Esophagus mucosa (tissue), 1 donor: Measurements from ENCODE around the gene ADAMTS3. TPM values are rescaled to one million over a fixed set of nuclear protein-coding genes. Genes with fewer than 3 reads are reported as not detected.
"Not testable (repeated sequence)": the region's sequence is repeated elsewhere in the genome, so short reads cannot be mapped to it uniquely, and the experiment has no call there.

Experiments used
- ATAC-seq: fragments of 200-7000 bp; cut with Tn5 transposase; one replicate; pipeline ENCODE4 v1.9.1; 2020
- total RNA-seq: library from RNA; stranded (reverse); gene quantifications from one replicate; pipeline ENCODE4 v1.2.4, GENCODE V29; 2023
- donor health status: DM: yes; HTN: yes; CAD: no.

Gene ADAMTS3
- total RNA-seq, 1 donor from 2014 or later = 0.32 TPM

DNA sequence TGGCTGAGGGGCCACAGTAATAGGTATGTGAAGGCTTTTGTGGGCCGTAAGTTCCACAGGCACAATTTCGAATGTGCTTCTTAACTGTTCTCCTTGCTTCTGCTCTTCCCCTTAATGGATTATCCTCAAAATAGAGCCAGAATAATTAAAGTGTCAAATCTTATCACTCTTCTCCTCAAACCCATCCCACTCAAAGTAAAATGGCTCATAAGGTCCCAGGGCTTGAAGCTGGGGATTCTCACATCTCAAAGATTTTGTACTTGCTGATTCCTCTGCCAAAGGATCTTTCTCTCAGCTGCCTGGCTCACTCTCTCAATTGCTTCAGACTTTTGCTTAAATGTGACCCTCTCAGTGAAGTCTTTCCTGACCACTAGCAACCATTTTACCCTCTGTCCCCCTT is 16.6 kb downstream of the ADAMTS3 start:
- ATAC-seq = no peak

DNA sequence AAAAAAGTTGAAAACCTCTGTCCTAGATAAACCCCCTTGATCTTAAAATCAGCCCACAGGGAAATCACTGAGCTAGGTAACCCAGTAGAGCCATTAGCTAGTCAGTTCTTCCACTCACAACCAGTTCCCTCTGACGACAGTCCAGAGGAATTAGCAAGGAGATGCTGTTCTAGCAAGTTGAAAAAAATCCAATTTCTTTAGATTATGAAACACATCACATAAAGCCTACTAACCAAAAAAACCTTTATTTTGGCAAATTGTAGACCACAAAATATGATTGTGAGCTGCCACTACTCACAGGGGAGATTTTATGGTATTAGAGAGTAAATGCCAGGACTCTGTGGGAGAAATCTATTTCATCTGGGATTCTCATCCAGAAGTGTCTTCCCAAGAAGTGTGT is 22.6 kb downstream of the ADAMTS3 start:
- no peak for ATAC-seq

DNA sequence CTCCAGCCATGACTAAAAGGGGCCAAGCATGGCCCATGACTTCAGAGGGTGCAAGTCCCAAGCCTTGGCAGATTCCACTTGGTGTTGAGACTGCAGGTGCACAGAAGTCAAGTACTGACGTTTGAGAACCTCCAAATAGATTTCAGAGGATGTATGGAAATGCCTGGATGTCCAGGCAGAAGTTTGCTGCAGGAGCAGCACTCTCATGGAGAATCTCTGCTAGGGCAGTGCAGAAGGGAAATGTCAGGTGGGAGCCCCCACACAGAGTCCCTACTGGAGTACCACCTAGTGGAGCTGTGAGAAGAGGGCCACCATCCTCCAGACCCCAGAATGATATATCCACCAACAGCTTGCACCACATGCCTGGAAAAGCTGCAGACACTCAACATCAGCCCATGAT is 28.3 kb downstream of the ADAMTS3 start:
- ATAC-seq = not testable (repeated sequence)

DNA sequence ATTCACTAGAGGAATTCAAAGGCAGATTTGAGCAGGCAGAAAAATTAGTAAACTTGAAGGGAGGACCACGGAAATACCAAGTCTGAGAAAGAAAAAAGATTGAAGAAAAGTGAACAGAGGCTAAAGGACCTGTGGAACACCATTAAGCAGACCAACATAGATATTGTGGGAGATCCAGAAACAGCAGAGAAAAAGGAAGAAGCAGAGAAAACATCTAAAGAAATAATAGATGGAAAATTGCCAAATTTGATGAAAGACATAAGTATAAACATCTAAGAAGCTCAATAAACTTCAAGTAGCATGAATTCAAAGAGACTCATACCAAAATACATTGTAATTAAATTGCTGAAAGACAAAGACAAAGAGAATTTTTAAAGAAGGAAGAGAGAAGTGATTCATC is 31.0 kb downstream of the ADAMTS3 start:
- ATAC-seq = no peak

DNA sequence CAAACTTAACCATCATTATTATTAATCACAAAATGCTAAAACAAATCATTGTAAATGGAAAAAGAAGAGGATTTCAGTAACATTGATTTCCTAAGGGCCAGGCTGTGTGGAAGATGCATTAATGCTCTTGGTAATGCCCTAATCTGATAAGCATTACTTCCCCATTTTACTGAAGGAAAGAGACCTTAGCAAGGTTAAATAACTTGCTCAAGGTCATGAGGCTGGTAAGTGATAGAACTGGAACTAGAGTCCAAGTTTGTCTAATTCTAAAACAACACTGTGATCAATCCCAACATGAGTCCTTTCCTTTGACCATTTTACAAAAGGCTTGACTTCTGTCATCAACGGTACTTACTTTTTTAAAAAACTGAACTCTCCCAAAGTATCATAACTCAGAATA is 32.6 kb downstream of the ADAMTS3 start:
- ATAC-seq = no peak

DNA sequence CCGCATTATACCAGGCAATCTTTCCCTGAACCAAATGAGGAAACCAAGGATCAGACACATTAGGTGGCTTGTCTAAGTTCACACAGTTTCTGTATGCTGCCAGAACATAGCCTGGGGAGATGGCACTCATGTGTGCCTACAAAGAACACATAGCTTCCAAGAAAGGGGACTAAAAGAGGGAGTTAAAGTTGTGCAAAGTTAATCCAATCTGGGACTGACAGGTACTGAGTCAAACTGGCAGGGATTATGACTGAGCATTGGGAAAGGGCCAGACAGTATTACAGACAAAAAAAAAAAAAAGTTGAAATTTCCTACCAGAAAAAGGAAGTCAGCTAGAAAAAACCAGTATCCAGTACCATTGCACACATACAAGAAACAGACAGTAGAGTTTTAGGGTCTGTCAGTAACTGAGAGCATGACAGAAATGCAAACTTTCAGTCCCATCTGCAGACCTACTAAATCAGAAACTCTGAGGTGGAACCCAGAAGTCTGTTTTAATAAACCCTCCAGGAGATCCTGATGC is 37.2 kb downstream of the ADAMTS3 start:
- ATAC-seq = peak; percentile 75

DNA sequence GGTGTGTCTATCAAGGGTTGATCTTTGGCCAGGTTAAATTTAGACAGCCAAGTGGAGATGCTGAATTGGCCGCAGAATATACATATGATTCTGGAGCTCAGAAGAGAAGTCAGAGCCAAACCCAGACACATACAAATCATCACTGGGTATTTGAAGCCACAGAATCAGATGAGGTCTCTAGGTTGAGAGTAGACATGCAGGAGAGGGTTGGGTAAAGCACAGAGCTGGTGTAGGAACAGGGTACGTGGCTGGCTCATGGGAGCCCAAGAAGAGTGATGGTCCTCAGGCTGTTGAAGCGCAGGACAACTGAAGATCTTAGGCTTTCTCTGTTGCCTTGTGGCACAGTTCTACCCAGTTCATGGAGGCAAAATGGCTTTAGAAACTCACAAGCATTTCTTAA is 37.7 kb downstream of the ADAMTS3 start:
- no peak for ATAC-seq

DNA sequence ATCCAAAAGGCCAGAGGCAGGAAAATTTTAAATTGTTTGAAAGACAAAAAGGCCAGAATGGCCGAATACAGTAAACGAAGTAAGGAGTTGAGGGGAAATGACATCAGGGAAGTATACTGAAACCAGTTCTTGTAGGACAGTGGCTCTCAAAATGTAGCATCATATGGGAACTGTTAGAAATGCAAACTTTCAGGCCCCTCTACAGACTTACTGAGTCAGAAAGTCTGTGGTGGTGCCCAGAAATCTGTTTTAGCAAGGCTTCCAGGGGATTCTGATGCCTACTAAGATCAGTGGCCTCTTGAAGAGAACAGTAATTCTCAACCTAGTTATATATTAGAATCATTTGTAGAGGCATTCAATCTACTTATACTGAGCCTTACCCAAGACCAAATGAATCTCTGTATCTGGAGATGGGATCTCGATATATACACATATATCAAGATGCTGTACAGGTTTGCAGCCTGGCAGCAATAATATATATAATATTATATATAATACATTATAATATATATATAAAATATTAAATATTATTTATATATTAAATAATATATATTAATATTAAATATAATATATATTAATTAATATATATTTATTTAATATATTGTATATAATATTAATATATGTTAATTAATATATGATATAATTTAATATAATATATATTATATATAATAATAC is 39.7 kb downstream of the ADAMTS3 start:
- no peak for ATAC-seq

DNA sequence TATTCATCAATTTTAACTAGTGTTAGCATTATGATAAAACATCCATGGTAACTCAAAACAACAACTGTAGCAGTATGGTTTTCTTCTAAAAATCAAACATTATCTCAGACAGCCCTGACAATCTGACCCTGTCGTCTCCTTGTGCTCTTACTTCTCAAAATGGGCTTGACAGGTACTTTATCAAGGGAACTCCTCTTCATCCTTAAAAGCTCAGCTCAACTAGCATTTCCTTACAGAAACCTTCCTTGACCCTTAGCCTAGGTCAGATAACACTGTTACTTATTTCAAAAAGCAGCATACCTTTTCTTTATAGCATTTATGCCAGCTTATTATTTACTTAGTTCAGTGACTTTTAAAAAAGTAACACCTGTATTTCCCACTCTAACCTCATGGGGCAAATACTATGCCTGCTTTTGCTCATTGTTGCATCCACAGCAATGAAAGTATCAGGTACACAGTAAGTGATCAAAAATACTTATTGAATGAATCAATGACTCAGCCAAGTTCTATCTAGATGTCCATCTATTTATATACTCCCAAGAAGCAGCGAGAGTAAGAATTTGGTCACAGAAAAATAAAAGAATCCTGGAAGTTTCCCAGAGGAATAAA is 41.9 kb downstream of the ADAMTS3 start:
- ATAC-seq = no peak

DNA sequence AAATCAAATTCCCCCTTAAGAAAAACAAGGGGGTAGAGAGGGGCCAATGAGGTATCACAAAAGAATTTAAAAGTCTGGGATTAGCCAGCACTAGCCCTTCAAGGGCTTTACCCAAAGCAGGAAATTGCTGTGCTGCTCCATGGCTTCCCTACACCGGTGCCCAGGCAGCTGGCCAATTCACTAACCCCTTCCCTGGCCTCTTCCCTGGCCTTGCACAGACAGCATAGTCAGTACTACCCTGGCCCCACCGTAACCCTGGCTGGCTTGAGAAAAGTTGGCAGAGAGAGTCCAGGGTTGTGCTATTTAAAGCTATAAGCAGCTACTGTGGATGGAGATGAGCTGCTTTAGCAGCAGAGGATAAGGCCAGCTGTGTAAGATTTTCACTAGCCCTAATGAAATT is 43.1 kb downstream of the ADAMTS3 start:
- ATAC-seq = no peak

DNA sequence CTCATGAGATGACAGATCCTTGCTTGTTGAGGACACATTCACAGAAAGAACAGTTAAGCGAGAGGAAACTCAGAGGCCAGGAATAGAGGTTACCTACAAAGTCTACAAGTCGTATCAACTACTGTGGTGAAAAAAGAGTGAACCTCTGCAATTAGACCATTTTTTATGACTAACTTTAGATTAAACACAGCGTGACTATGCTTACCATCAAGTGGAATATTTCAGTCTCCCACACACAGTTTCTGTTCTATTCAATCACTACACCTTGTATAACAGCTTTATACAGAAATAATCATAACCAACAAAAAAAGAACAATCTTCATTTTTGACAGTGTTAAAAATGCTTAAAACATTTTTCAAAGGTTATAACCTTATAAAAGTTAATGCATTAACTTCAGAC is 46.6 kb downstream of the ADAMTS3 start:
- no peak for ATAC-seq

DNA sequence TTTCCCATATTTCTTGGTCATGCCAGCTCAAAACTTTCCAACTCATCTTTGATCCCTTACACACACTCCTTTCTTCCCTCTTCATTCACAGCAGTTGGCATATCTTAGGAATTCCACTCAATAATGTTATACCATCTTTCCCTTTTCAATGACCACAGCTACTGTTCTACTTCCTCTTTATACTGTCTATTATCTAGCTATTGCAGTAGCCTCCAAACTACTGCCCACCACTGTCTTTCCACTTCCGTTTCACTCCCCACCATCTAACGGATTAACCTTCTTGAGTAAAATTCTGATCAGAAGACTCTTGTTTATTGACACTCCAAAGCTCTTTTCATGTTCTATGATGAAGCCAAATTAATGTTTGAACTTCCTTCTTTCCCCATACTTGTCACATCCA is 55.8 kb downstream of the ADAMTS3 start:
- no peak for ATAC-seq

DNA sequence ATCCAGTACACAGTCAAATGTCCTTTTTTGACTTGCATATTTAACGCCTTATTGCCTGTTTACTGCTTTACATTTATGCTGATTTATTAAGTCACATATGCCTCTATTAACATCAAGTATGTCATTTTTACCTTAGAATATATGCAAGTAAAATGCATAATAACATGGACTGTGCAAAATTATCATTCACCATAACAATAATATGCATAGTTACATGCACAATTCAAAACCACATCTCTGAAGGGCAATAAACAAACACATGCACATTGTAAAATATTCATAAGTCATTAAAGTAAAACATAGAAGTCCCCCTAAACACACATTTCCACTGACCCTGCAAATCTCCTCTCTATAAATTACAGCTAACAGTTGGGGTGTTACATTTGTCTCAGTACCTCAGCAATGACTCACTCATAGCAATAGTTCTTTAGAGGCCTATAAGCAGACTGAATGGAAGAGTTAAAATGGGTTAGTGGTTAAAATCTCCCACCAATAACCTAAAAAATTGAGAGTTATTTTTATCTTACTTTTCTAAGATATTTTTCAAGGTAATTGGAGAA is 61.1 kb downstream of the ADAMTS3 start:
- ATAC-seq = no peak

DNA sequence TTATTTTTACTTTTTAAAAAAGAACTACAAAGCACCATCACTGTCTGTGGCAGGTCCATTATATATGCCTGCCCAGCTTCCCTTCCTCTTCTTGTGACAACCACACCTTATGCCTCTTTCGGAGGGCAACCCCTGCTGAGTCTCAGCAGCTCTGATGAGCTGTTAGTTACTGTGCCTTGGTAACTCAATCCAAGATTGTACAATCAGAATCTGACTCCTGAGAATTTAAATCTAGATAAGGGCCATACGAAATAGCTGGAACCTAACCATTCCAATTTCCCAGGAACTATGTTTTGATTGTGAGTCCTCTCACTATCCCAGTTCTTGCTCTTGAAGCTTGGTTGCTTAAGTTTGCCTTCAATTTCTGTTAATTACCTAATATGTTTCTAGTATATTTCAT is 61.9 kb downstream of the ADAMTS3 start:
- no peak for ATAC-seq

DNA sequence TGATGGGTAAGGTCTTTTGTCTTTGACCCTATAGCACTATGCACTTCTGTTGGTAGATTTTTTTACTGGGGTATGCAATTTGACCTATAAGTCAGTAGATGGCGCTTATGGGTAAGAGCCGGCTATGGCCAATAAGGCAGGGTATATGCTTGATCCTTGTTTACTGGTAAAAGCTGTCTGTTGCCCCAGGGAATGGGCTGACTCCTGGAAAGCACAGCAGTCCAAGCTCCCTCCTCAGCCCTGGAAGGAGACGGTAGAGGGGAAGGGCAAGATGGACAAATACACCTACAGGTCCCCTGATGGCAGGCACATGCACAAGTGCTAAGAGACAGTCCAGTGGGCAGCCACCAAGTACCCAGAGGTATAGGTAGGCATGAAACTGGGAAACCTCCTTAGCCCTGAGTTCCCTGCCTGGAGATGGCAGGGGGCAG is 63.7 kb downstream of the ADAMTS3 start:
- peak; percentile 71 for ATAC-seq

DNA sequence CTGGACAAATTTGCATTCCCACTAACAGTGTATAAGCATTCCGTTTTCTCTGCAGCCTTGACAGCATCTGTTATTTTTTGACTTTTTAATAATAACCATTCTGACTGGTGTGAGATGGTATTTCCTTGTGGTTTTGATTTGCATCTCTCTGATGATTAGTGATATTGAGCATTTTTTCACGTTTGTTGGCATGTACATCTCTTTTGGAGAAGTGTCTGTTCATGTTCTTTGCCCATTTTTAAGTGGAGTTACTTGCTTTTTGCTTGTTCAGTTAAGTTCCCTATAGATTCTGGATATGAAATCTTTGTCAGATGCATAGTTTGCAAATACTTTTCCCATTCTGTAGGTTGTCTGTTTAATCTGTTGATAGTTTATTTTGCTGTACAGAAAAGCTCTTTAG is 68.8 kb downstream of the ADAMTS3 start:
- ATAC-seq = no peak

DNA sequence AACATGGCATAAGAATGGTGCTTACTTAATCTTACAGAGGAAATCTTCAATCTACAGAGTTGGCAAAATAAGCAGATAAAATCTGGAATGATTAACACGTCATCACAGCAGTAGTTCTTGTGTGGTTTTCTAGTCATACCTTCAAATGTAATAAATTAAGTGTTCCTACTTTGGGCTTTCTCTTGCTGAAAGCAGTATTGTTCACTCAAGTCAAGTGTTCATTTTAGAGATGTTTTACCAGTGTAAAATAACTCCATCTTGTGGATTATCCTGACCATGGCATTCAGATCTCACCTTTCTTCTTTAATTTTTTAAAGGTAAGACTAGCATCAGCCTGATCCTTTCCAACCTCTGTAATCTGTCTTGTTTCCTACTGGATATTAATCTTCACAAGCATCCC is 72.9 kb downstream of the ADAMTS3 start:
- no peak for ATAC-seq

DNA sequence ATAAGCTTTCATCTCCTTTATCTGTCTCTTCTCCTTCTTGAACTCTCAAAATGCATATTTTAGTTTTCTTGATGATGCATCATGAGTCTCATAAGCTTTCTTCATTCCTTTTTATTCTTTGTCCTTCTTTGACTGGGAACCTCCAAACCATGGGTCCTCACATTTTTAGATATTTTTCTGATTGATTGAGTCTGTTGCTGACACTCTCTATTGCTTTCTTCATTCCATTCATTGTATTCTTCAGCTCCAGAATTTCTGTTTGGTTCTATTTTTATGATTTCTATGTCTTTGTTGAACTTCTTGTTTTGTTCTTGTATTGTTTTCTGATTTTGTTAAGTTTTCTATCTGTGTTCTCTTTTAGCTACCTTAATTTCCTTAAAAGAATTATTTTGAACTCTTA is 74.9 kb downstream of the ADAMTS3 start:
- no peak for ATAC-seq

DNA sequence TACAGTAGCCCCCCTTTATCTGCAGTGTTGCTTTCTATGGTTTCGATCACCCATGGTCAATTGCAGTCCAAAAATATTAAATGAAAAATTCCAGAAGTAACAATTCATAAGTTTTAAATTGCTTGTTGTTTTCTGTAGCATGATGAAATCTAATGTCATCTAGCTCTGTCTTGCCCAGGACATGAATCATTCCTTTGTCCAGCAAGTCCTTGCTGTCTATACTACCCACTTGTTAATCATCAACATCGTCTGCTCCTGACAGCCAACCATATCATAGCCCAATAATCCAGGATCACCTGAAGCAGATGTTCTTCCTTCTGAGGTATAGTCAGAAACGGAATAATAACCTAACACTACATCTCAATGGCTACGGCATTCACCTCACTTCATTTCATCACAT is 79.8 kb downstream of the ADAMTS3 start:
- ATAC-seq = peak; percentile 98

DNA sequence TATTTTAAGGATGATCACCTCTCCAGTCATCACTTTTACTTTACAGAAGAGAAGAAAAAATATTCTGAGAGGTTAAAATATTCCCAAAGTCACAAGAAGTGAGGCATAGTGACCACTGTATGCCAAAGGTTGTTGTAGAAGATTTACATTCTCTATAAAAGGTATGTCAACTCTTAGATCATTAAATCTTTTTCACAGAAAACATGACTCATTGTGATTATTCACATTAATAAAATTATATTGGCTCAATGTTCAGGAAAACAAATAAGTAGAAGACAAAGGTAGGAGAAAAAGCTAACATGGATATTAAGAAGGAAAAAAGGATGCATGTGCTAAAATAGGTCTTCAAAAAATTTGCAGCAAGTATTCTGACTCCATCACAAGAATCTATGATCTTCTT is 82.0 kb downstream of the ADAMTS3 start:
- ATAC-seq = no peak

DNA sequence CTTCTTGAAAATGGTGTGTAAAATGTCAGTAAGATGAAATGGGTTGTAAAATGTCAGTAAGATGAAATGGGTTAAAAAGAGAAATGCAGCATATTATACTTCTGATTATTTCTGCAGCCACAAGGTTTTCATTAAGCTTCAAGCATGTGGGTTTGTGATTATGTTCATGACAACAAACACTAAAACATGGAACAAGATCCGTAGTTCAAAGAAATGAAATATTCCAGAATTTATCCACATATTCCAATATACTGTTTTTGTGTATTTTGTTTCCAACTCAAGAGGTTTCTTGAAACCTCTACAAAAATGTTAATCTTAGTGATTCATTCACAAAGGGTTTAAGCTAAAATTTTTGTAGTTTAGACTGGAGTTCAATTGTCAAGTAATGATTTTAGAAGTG is 84.0 kb downstream of the ADAMTS3 start:
- ATAC-seq = no peak

DNA sequence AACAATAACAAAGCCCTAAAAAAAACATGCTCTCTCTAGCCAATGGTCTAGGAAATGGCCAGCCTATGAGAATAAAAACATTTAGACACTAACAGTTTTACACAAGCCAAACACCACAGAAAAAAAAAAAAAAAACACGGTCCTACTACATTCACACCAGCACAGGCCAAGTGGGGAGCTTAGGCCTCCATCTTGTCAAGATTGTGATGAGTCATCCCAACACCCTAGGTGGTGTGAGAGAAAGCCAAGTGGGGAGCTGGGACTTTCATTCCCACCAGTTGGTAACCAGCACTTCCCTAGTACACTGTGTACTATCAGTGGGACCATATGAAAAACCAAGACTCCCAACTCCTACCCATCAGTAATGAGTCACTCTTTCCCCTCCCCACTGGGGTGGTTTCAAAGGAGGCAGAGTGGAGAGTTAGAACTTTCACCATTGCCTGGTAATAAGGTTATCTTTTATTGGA is 95.6 kb downstream of the ADAMTS3 start:
- ATAC-seq = no peak

DNA sequence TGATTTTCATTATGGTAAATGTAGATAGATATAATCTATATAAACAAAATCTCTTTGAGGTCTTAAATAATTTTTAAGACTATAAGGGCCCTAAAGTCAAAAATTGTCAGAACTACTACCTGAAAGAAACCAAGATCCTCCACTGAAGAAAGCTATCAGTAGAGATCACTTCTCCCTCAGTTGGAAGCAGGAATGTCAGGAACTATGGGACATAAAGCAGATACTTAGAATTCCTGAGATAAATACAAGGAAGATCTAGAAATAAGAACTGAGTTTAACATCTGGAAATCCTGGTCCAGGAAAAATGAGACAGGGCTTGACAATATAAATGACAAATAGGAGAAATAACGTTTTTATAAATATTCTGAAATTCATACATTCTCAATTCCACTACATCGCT is 97.2 kb downstream of the ADAMTS3 start:
- no peak for ATAC-seq

DNA sequence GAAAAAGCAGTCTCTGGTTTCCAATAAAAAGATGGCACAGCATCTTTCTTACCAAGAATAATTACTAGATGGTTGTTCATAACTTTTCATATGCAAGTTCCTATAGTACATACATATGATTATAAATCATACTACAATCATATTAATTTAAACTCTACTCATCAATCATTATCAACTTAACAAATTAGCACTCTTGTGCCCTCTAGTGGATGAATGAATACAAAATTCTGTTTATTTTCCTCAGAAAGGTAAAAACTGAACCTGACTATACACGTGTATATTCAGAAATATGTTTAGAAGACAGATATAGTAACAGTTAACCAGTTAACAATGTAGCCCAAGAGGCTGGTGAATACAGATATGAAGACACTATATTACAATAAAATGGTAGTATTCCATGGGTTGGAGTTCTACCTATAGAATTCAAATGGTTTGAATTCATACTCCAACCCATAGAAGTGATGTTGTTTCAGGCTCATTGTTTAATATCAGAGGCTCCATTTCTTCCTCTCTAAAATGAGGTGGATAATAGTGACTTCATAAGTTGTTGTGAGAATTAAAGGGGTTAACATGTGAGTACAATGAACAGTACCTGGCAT is 100.0 kb downstream of the ADAMTS3 start:
- ATAC-seq = no peak
